WI38 (cell line): ENCODE measurements around the gene RET.

Source experiments
- H3K4me3 ChIP-seq: 2 replicates; pipeline ENCODE4 v1.5.1; 2011; ENCODE audit warnings: low read depth, mild to moderate bottlenecking, control low read depth, low read length
- CTCF ChIP-seq: IDR thresholded peaks from 2 replicates; pipeline ENCODE4 v1.5.1; 2012; ENCODE audit warnings: low read depth, mild to moderate bottlenecking, control low read depth, low read length

Gene RET

GRCh38 chr10:43151371-43151770 lies 74.5 kb downstream of the RET start:
- TF ChIP-seq CTCF = no peak
- no peak overlapping the region for H3K4me3 ChIP-seq

GRCh38 chr10:43153901-43154300 lies 77.0 kb downstream of the RET start:
- TF ChIP-seq CTCF = no peak
- H3K4me3 ChIP-seq = no peak overlapping the region

- no peak overlapping the region for H3K4me3 ChIP-seq
- no peak for TF ChIP-seq CTCF
Observed at GRCh38 chr10:43155221-43155620, 78.4 kb downstream of the RET start.

GRCh38 chr10:43155741-43156140 lies 78.9 kb downstream of the RET start:
- TF ChIP-seq CTCF = no peak
- no peak overlapping the region for H3K4me3 ChIP-seq

GRCh38 chr10:43156590-43157341 lies 79.9 kb downstream of the RET start:
- no peak for TF ChIP-seq CTCF

GRCh38 chr10:43158636-43159035 lies 81.8 kb downstream of the RET start:
- no peak for TF ChIP-seq CTCF
- no peak overlapping the region for H3K4me3 ChIP-seq

More at GRCh38 chr10:43156590-43157341, 79.9 kb downstream of the RET start:
- no peak overlapping the region for H3K4me3 ChIP-seq

- no peak overlapping the region for H3K4me3 ChIP-seq
- no peak for TF ChIP-seq CTCF
Observed at GRCh38 chr10:43160046-43160920, 83.4 kb downstream of the RET start.
